GM18861 (cell line): ENCODE results near the gene SYT12.
"Not testable (repeated sequence)": the region's sequence is repeated elsewhere in the genome, so short reads cannot be mapped to it uniquely, and the experiment has no call there.

Source experiments
- ATAC-seq: cut with Tn5 transposase; IDR thresholded peaks from one replicate; pipeline ENCODE4 v1.9.1; 2021; ENCODE audit not compliant: unreplicated experiment

SYT12 gene

DNA sequence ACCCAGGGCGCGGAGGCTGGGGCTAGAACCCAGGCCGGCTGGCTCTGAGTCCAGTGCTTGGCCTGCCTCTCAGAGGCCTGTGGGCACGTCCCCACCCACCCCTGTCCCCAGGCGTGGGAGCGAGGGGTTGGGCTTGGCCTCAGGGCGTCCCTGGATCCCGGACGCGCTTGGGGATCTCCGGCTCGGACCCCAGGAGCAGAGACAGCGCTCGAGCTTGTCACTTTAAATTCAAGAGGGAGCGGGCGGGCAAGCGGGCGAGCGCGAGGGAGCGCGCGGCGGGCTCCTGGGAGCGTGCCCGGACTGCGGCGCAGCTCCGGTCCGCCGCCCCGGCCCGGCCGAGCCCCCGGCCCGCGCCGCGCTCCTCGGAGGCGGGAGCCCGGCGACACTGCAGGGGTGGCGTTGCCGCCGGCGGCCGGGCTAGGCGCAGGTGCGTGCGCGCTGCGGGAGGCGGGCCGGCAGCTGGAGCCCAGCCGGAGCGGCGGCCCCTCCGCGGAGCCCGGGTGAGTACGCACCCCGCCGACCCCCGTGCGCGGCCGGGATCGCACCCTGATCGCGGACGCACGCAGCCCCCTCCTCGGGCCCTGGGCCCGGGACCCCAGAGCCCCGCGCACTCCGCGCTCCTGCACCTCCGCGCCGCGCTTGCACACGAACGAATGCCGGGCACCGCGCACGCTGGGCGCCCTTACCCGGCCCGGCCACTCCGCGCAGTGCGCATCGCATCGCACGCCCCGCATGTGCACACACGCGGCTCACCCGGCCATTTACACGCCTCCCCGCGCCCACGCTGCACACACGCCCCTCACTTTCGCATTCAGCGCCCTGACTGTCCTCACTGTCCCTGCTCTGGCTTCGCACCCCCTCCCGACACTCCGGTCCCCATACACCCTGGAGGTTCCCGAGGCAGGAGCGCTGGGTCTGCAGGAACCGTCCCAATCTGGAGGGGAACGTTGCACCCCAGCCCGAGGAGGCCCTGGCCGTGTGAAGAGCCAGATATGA, at the start of gene SYT12:
SYT12 (plus strand) TSS at position 174 of the 996 bp plus-strand sequence. CDS start 7,011 bp downstream, outside the sequence.
- no peak for ATAC-seq

GRCh38 chr11:66973956-66974580, 48.9 kb upstream of the SYT12 start:
- no peak for ATAC-seq

GRCh38 chr11:66974724-66975404, 48.1 kb upstream of the SYT12 start, which contains the start of gene C11orf86:
TSS of gene C11orf86 (plus strand) at chr11:66975304. CDS start at chr11:66975363, 59 bp downstream.
- ATAC-seq: no peak

- ATAC-seq: no peak
These were observed 47.4 kb upstream of the SYT12 start for GRCh38 chr11:66975405-66976027.

GRCh38 chr11:66976028-66976467, 46.9 kb upstream of the SYT12 start:
- ATAC-seq: no peak

- no peak for ATAC-seq
These were observed 46.0 kb upstream of the SYT12 start for GRCh38 chr11:66976925-66977324.

DNA sequence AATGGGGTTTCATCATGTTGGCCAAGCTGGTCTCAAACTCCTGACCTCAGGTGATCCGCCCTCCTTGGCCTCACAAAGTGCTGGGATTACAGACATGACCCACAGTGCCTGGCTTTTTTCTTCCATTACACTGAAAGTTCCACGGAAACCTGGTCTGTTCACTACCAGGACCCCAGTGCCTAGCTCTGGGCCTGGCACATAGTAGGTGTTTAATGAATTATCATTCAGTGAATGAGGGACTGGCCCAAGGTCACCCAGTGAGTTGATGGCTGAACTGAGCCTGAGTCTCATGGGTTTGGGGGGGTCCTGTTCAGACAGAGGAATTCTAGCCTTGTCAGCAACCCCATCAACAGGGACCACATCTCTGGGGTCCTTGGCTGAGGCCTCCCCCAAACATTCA, 44.7 kb upstream of the SYT12 start:
- ATAC-seq: no peak

GRCh38 chr11:66978717-66979116, 44.2 kb upstream of the SYT12 start:
- ATAC-seq: no peak

- no peak for ATAC-seq
These were observed 43.5 kb upstream of the SYT12 start for GRCh38 chr11:66979336-66979980.

- ATAC-seq: no peak
These were observed 40.9 kb upstream of the SYT12 start for GRCh38 chr11:66981976-66982578.

GRCh38 chr11:66983275-66983924, 39.5 kb upstream of the SYT12 start:
- no peak for ATAC-seq

DNA sequence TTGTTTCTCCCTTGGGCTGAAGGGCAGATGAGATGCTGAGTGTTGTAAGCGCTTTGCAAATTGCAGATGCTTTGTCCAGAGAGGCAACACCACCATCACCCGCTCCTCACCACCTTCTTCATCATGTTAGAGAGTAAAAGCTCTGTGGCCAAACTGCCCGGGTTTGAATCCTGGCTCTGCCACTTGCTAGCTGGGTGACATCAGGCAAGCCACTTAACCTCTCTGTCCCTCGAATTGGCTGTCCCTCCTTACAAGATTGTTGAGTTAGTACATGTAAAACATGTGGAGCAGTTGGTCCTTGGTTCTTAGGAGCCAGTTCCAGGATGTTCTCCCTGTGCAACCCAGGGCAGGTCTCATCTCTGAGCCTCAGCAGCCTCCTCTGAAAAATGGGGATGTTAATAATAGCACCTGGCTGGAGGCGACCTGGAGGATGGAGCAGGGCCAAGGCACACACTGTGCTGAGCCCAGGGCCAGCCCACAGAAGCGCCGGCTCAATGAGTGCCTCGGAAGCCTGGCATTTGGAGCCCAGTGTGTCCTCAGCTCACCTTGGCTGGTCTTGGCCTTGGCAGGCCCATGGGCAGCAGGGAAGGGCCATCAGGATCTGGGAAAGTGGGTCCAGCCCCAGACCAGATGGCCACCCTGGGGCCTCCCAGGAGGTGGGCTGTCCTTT, 37.3 kb upstream of the SYT12 start:
- no peak for ATAC-seq

GRCh38 chr11:66986178-66986545, 36.8 kb upstream of the SYT12 start:
- no peak for ATAC-seq

- no peak for ATAC-seq
These were observed 35.7 kb upstream of the SYT12 start for GRCh38 chr11:66987158-66987620.

GRCh38 chr11:66987924-66988637, 34.9 kb upstream of the SYT12 start:
- no peak for ATAC-seq

DNA sequence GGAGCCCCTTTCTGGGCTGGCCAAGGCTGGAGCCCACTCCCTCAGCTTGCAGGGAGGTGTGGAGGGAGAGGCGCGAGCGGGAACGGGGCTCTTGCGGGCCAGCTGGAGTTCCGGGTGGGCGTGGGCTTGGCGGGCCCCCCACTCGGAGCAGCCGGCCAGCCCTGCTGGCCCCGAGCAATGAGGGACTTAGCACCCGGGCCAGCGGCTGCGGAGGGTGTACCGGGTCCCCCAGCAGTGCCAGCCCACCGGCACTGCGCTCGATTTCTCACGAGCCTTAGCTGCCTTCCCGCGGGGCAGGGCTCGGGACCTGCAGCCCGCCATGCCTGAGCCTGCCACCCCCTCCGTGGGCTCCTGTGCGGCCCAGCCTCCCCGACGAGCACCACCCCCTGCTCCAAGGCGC, 34.2 kb upstream of the SYT12 start:
- not testable (repeated sequence) for ATAC-seq

- not testable (repeated sequence) for ATAC-seq
These were observed 33.6 kb upstream of the SYT12 start for GRCh38 chr11:66989360-66989759.

GRCh38 chr11:66992041-66992440, 30.9 kb upstream of the SYT12 start:
- no peak for ATAC-seq
